ENCODE data around the gene COQ5. TPM values are rescaled to one million over a fixed set of nuclear protein-coding genes. Genes with fewer than 3 reads are reported as not detected.

The COQ5 gene
- total RNA-seq, 1 experiment from 2014 or later, result 41.2 TPM

- Histone ChIP-seq H3K9ac (ENCODE audit: low read length) (no peak overlapping the region), H3K36me3 (ENCODE audit: low read depth, low read length) (peaks cover 4% of the 10 kb centered on the region; the same call in 1 of the 2 replicates), H3K9me3 (ENCODE audit: low read length) (no peaks in the 10 kb centered on the region), H3K27me3 (ENCODE audit: low read length) (no peaks in the 10 kb centered on the region), H3K4me3 (ENCODE audit: low read length) (no peak overlapping the region), H2AFZ (ENCODE audit: low read length) (no peak overlapping the region), H4K20me1 (ENCODE audit: low read length) (no peaks in the 10 kb centered on the region), H3K4me2 (ENCODE audit: low read length) (no peak overlapping the region), H3K27ac (ENCODE audit: low read length) (no peak overlapping the region), H3K79me2 (ENCODE audit: low read length) (no peaks in the 10 kb centered on the region), H3F3A (ENCODE audit: low read length, unreplicated experiment) (no peaks in the 10 kb centered on the region), H3K4me1 (ENCODE audit: insufficient read depth, low read length) (no peaks in the 10 kb centered on the region), H3K9me2 (replicated peaks; ENCODE audit: low read length) (no peaks in the 10 kb centered on the region)
- DNase-seq (no peak), ATAC-seq (no peak)
- TF ChIP-seq, protein P1, sequence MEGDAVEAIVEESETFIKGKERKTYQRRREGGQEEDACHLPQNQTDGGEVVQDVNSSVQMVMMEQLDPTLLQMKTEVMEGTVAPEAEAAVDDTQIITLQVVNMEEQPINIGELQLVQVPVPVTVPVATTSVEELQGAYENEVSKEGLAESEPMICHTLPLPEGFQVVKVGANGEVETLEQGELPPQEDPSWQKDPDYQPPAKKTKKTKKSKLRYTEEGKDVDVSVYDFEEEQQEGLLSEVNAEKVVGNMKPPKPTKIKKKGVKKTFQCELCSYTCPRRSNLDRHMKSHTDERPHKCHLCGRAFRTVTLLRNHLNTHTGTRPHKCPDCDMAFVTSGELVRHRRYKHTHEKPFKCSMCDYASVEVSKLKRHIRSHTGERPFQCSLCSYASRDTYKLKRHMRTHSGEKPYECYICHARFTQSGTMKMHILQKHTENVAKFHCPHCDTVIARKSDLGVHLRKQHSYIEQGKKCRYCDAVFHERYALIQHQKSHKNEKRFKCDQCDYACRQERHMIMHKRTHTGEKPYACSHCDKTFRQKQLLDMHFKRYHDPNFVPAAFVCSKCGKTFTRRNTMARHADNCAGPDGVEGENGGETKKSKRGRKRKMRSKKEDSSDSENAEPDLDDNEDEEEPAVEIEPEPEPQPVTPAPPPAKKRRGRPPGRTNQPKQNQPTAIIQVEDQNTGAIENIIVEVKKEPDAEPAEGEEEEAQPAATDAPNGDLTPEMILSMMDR (conservative IDR thresholded peaks at IDR 0.05; ENCODE audit: low read depth, low read length), result no peak
- TF ChIP-seq EZH2phosphoT487 (IDR thresholded peaks at IDR 0.05; ENCODE audit: borderline replicate concordance, low read length), result no peak
- TF ChIP-seq EZH2 (IDR thresholded peaks at IDR 0.05; ENCODE audit: low read length, unreplicated experiment), result no peak
- ChIA-PET CTCF (no interaction called here), POLR2A (ENCODE audit: unreplicated experiment) (no interaction called here)
- intact Hi-C loops (cut with micrococcal nuclease), result no loop called here
- BruUV-seq (replicated peaks), result no TSS peak
Observed at GRCh38 chr12:120515496-120515895, 13.5 kb downstream of the COQ5 start.

DNA sequence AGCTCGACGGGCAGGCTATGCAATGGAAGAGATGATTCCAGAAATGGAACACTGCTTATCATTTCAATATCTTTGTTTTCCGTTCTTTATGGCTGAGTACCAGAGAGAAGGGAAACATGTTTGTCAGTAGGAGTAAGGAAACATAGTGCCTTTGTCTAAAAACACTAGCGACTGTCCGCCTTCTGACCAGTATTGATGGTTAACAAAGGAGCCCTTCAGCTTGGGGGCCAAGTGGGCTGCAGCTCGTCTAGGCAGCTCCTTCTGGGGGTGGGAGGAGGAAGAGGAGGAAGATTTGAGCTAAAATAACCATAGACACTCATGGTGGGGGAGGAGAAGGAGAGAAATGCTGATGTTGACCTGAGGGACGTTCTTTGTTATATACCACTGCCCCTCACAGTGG, 15.0 kb downstream of the COQ5 start:
- DNase-seq, result no peak
- Histone ChIP-seq H3K79me2 (ENCODE audit: low read length) (no peaks in the 10 kb centered on the region), H4K20me1 (ENCODE audit: low read length) (no peaks in the 10 kb centered on the region), H3K4me3 (ENCODE audit: low read length) (no peak overlapping the region), H2AFZ (ENCODE audit: low read length) (no peak overlapping the region), H3K27ac (ENCODE audit: low read length) (no peak overlapping the region), H3K4me1 (ENCODE audit: insufficient read depth, low read length) (no peaks in the 10 kb centered on the region), H3K9me2 (replicated peaks; ENCODE audit: low read length) (no peaks in the 10 kb centered on the region), H3K9me3 (ENCODE audit: low read length) (no peaks in the 10 kb centered on the region), H3K36me3 (ENCODE audit: low read depth, low read length) (peaks cover 7% of the 10 kb centered on the region), H3K9ac (ENCODE audit: low read length) (no peak overlapping the region), H3F3A (ENCODE audit: low read length, unreplicated experiment) (no peaks in the 10 kb centered on the region), H3K27me3 (ENCODE audit: low read length) (no peaks in the 10 kb centered on the region), H3K4me2 (ENCODE audit: low read length) (no peak overlapping the region)
- BruUV-seq (replicated peaks), result no TSS peak
- intact Hi-C loops (cut with micrococcal nuclease), result no loop called here
- no peak for ATAC-seq
- ChIA-PET POLR2A (ENCODE audit: unreplicated experiment) (no interaction called here), CTCF (no interaction called here)
- no peak for TF ChIP-seq EZH2phosphoT487 (IDR thresholded peaks at IDR 0.05; ENCODE audit: borderline replicate concordance, low read length)
- TF ChIP-seq EZH2 (IDR thresholded peaks at IDR 0.05; ENCODE audit: low read length, unreplicated experiment), result no peak
- TF ChIP-seq, protein P1 (conservative IDR thresholded peaks at IDR 0.05; ENCODE audit: low read depth, low read length), result no peak

DNA sequence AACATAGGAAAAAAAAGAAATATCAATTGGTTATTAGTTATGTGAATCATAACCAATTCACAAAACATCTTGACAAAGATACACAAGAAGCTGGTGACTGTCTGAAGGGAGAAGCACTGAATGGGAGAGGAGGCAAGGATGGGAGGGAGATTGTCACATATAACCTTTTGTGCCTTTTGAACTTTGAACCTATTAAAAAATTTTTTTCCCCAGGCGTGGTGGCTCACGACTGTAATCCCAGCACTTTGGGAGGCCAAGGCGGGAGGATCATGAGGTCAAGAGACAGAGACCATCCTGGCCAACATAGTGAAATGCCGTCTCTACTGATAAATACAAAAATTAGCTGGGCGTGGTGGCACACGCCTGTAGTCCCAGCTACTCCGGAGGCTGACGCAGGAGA, 20.4 kb downstream of the COQ5 start:
- TF ChIP-seq, protein P1 (conservative IDR thresholded peaks at IDR 0.05; ENCODE audit: low read depth, low read length), result no peak
- TF ChIP-seq EZH2 (IDR thresholded peaks at IDR 0.05; ENCODE audit: low read length, unreplicated experiment), result no peak
- no peak for TF ChIP-seq EZH2phosphoT487 (IDR thresholded peaks at IDR 0.05; ENCODE audit: borderline replicate concordance, low read length)
- H3K27ac ChIP-seq (ENCODE audit: low read length), result no peak overlapping the region
- POLR2A ChIA-PET (ENCODE audit: unreplicated experiment), result no interaction called here
- no peak for DNase-seq
- no peak overlapping the region for H3K4me2 ChIP-seq (ENCODE audit: low read length)
- H3K27me3 ChIP-seq (ENCODE audit: low read length), result no peaks in the 10 kb centered on the region
- no peak overlapping the region for H3K9ac ChIP-seq (ENCODE audit: low read length)
- no peak overlapping the region for H2AFZ ChIP-seq (ENCODE audit: low read length)
- intact Hi-C loops (cut with micrococcal nuclease), result no loop called here
- H4K20me1 ChIP-seq (ENCODE audit: low read length), result no peaks in the 10 kb centered on the region
- H3K79me2 ChIP-seq (ENCODE audit: low read length), result no peaks in the 10 kb centered on the region
- H3F3A ChIP-seq (ENCODE audit: low read length, unreplicated experiment), result no peaks in the 10 kb centered on the region
- CTCF ChIA-PET, result no interaction called here
- no peak overlapping the region for H3K4me3 ChIP-seq (ENCODE audit: low read length)
- no peaks in the 10 kb centered on the region for H3K9me3 ChIP-seq (ENCODE audit: low read length)
- peaks cover 18% of the 10 kb centered on the region for H3K36me3 ChIP-seq (ENCODE audit: low read depth, low read length)
- no peak for ATAC-seq
- BruUV-seq (replicated peaks), result no TSS peak
- no peaks in the 10 kb centered on the region for H3K9me2 ChIP-seq (replicated peaks; ENCODE audit: low read length)
- no peaks in the 10 kb centered on the region for H3K4me1 ChIP-seq (ENCODE audit: insufficient read depth, low read length)

Measured in PC-3 (cell line).